ENCODE results near the gene ELF5. TPM values are rescaled to one million over a fixed set of nuclear protein-coding genes. Genes with fewer than 3 reads are reported as not detected.

ELF5 gene
- total and polyA plus RNA-seq, 2 of the 8 experiments (the other 6 are each of a cell fraction or from before 2014, with no cell fraction given), result not detected

DNA sequence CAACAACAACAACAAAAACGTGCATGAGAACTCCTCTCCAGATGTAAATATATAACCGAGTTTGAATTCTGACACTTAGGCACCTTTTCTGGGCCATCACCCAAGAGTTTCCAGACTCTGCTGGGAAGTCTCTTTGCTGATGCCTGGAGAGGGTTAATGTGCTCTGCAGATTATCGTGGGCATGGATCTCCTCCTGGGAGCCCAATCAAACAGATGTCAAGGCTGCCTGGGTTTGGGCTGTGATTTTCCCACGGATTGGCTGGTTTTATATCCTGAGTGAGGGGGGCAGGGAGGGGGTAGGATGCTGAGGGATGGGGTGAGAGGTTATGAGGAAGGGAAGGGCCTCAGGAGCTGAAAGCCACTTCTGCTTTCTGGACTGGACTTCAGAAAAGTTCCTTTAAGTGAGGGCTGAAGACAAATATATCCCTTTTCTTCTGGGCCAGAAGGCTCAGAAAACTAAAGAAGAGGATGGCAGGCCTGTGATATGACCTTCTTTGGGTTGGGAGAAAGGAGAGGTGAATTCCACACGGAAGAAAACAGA lies 4.2 kb downstream of the ELF5 start (continued):
- TF ChIP-seq SP2 (IDR thresholded peaks at IDR 0.05; ENCODE audit: low read length) (no peak), GTF2F1 (IDR thresholded peaks at IDR 0.05; ENCODE audit: borderline replicate concordance, low read depth, low read length) (no peak)

Data from H1 (cell line).